ENCODE results near the gene PRMT9. TPM values are rescaled to one million over a fixed set of nuclear protein-coding genes. Genes with fewer than 3 reads are reported as not detected.

The PRMT9 gene
- total RNA-seq, 4 donors from 2014 or later: 3.5 to 63.3 (median 25.6) TPM

- TF ChIP-seq, protein P1, sequence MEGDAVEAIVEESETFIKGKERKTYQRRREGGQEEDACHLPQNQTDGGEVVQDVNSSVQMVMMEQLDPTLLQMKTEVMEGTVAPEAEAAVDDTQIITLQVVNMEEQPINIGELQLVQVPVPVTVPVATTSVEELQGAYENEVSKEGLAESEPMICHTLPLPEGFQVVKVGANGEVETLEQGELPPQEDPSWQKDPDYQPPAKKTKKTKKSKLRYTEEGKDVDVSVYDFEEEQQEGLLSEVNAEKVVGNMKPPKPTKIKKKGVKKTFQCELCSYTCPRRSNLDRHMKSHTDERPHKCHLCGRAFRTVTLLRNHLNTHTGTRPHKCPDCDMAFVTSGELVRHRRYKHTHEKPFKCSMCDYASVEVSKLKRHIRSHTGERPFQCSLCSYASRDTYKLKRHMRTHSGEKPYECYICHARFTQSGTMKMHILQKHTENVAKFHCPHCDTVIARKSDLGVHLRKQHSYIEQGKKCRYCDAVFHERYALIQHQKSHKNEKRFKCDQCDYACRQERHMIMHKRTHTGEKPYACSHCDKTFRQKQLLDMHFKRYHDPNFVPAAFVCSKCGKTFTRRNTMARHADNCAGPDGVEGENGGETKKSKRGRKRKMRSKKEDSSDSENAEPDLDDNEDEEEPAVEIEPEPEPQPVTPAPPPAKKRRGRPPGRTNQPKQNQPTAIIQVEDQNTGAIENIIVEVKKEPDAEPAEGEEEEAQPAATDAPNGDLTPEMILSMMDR (IDR thresholded peaks at IDR 0.05): no peak
- no peak for TF ChIP-seq POLR2A (IDR thresholded peaks at IDR 0.05)
- Histone ChIP-seq H3K27ac (peak overlapping the region; percentile 41 to 59), H3K4me1 (no peaks in the 10 kb centered on the region), H3K27me3 (no peaks in the 10 kb centered on the region), H3K4me3 (peak overlapping the region; percentile 80 to 85), H3K9me3 (no peaks in the 10 kb centered on the region), H3K36me3 (no peaks in the 10 kb centered on the region)
- no peak for DNase-seq
- intact Hi-C loops (cut with DNase I; ENCODE audit: low total_unique reads): no loop called here
Observed at GRCh38 chr4:147616849-147617172, 67.2 kb downstream of the PRMT9 start.

- Histone ChIP-seq H3K27ac (no peak overlapping the region), H3K4me1 (no peaks in the 10 kb centered on the region), H3K36me3 (no peaks in the 10 kb centered on the region), H3K27me3 (no peaks in the 10 kb centered on the region), H3K4me3 (no peak overlapping the region), H3K9me3 (no peaks in the 10 kb centered on the region)
- intact Hi-C loops (cut with DNase I; ENCODE audit: low total_unique reads): no loop called here
- DNase-seq: no peak
- no peak for TF ChIP-seq POLR2A (IDR thresholded peaks at IDR 0.05)
- TF ChIP-seq, protein P1 (IDR thresholded peaks at IDR 0.05): no peak
Observed at GRCh38 chr4:147610686-147611085, 73.3 kb downstream of the PRMT9 start.

GRCh38 chr4:147607471-147607870 is 76.5 kb downstream of the PRMT9 start:
- no peak for DNase-seq
- H3K4me3 ChIP-seq: no peak overlapping the region
- H3K4me1 ChIP-seq: no peaks in the 10 kb centered on the region
- intact Hi-C loops (cut with DNase I; ENCODE audit: low total_unique reads): no loop called here
- H3K9me3 ChIP-seq: no peaks in the 10 kb centered on the region
- no peak for TF ChIP-seq POLR2A (IDR thresholded peaks at IDR 0.05)
- TF ChIP-seq, protein P1 (IDR thresholded peaks at IDR 0.05): no peak
- H3K36me3 ChIP-seq: no peaks in the 10 kb centered on the region
- H3K27ac ChIP-seq: no peak overlapping the region
- no peaks in the 10 kb centered on the region for H3K27me3 ChIP-seq

DNA sequence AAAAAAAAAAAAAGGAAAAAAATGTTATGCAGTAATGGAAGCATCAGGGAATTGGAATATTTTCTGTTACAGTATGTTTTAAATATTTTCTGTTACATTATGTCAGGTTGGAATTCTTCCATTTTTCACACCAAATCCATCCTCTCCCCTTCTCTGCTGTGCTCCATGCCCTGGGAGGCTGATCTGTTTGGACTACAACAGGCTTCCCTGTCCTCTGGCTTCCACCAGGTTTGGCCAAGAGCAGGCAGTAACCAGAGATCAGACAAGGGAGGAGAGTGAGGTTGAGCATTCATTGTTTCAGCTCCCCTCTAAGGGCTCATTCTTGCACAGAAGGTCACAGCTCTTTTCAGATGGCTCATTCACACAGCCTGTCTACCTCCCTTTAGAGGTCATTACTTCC is 78.5 kb downstream of the PRMT9 start:
- no peaks in the 10 kb centered on the region for H3K4me1 ChIP-seq

GRCh38 chr4:147599769-147600168 is 84.2 kb downstream of the PRMT9 start:
- Histone ChIP-seq H3K27me3 (no peaks in the 10 kb centered on the region), H3K4me3 (no peak overlapping the region), H3K27ac (no peak overlapping the region), H3K9me3 (no peaks in the 10 kb centered on the region), H3K4me1 (no peaks in the 10 kb centered on the region), H3K36me3 (no peaks in the 10 kb centered on the region)
- DNase-seq: no peak
- intact Hi-C loops (cut with DNase I; ENCODE audit: low total_unique reads): no loop called here
- TF ChIP-seq POLR2A (IDR thresholded peaks at IDR 0.05): no peak
- TF ChIP-seq, protein P1 (IDR thresholded peaks at IDR 0.05): no peak

More for the DNA sequence above, 78.5 kb downstream of the PRMT9 start:
- DNase-seq: no peak
- H3K36me3 ChIP-seq: no peaks in the 10 kb centered on the region
- H3K4me3 ChIP-seq: no peak overlapping the region
- intact Hi-C loops (cut with DNase I; ENCODE audit: low total_unique reads): no loop called here
- H3K9me3 ChIP-seq: no peaks in the 10 kb centered on the region
- H3K27me3 ChIP-seq: no peaks in the 10 kb centered on the region
- no peak overlapping the region for H3K27ac ChIP-seq
- no peak for TF ChIP-seq POLR2A (IDR thresholded peaks at IDR 0.05)
- TF ChIP-seq, protein P1 (IDR thresholded peaks at IDR 0.05): no peak
